MM.1S (cell line): ENCODE results near the gene EDEM1.

Experiments used
- DNase-seq: peaks from one replicate; pipeline ENCODE4 v3.0.0-alpha.2; 2015
- H2AFZ ChIP-seq: fragments of 300-600 bp; sonication (generic); 2 replicates; pipeline ENCODE4 v1.6.0; 2016; ENCODE audit warnings: antibody characterized with exemption, low read length
- H3F3A ChIP-seq: fragments of 300-600 bp; sonication (generic); 2 replicates; pipeline ENCODE4 v1.6.1; 2016; ENCODE audit warnings: mild to moderate bottlenecking, antibody characterized with exemption, low read length, moderate library complexity, mixed read lengths; ENCODE audit not compliant: insufficient read depth
- H3K27ac ChIP-seq: fragments of 300-600 bp; sonication (generic); 2 replicates; pipeline ENCODE4 v1.5.1; 2016; ENCODE audit warnings: mild to moderate bottlenecking, low read length
- H3K27me3 ChIP-seq: fragments of 300-600 bp; sonication (generic); replicated peaks from 2 replicates; pipeline ENCODE4 v1.6.0; 2016; ENCODE audit warnings: low read length; ENCODE audit not compliant: insufficient read depth
- H3K36me3 ChIP-seq: fragments of 300-600 bp; sonication (generic); replicated peaks from 2 replicates; pipeline ENCODE4 v1.6.1; 2016; ENCODE audit warnings: mild to moderate bottlenecking, low read length, mixed read lengths; ENCODE audit not compliant: insufficient read depth
- H3K4me1 ChIP-seq: fragments of 300-600 bp; sonication (generic); 2 replicates; pipeline ENCODE4 v1.6.1; 2016; ENCODE audit warnings: low read length, mixed read lengths
- H3K4me2 ChIP-seq: fragments of 300-600 bp; sonication (generic); 2 replicates; pipeline ENCODE4 v1.6.0; 2016; ENCODE audit warnings: low read depth, low read length
- H3K4me3 ChIP-seq: fragments of 300-600 bp; sonication (generic); 2 replicates; pipeline ENCODE4 v1.5.1; 2016; ENCODE audit warnings: low read length, mixed read lengths
- H3K79me2 ChIP-seq: fragments of 300-600 bp; sonication (generic); 2 replicates; pipeline ENCODE4 v1.6.1; 2016; ENCODE audit warnings: mixed run types, low read length, mixed read lengths
- H3K9ac ChIP-seq: fragments of 300-600 bp; sonication (generic); 2 replicates; pipeline ENCODE4 v1.6.1; 2016; ENCODE audit warnings: low read length, mixed read lengths
- H3K9me2 ChIP-seq: fragments of 300-600 bp; sonication (generic); replicated peaks from 2 replicates; pipeline ENCODE4 v1.6.1; 2016; ENCODE audit warnings: mild to moderate bottlenecking, low read length, mixed read lengths; ENCODE audit not compliant: insufficient read depth
- H3K9me3 ChIP-seq: fragments of 300-600 bp; sonication (generic); replicated peaks from 2 replicates; pipeline ENCODE4 v1.6.1; 2016; ENCODE audit warnings: mild to moderate bottlenecking, low read length, mixed read lengths; ENCODE audit not compliant: insufficient read depth
- H4K20me1 ChIP-seq: fragments of 300-600 bp; sonication (generic); 2 replicates; pipeline ENCODE4 v1.6.1; 2016; ENCODE audit warnings: mild to moderate bottlenecking, low read length, moderate library complexity, mixed read lengths; ENCODE audit not compliant: insufficient read depth
- CTCF ChIP-seq: fragments of 300-600 bp; sonication (generic); IDR thresholded peaks from 2 replicates; pipeline ENCODE4 v1.5.1; 2016; ENCODE audit warnings: antibody characterized with exemption, low read length, mixed read lengths
- EZH2 ChIP-seq: fragments of 300-600 bp; sonication (generic); optimal IDR thresholded peaks from 2 replicates; pipeline ENCODE3; 2017; ENCODE audit warnings: low read depth, mild to moderate bottlenecking, antibody characterized with exemption, low read length, mixed read lengths
- EZH2phosphoT487 ChIP-seq: fragments of 300-600 bp; sonication (generic); IDR thresholded peaks from 2 replicates; pipeline ENCODE4 v1.6.1; 2018; ENCODE audit warnings: antibody characterized with exemption, low read length

The EDEM1 gene

GRCh38 chr3:5250467-5251195 is 63.1 kb downstream of the EDEM1 start:
- H3K9me3 ChIP-seq = no peaks in the 10 kb centered on the region
- DNase-seq = no peak
- H3K27me3 ChIP-seq = no peaks in the 10 kb centered on the region
- H3K27ac ChIP-seq = no peak overlapping the region
- no peak overlapping the region for H3K4me2 ChIP-seq
- TF ChIP-seq CTCF (no peak), EZH2 (no peak), EZH2phosphoT487 (no peak)
- H4K20me1 ChIP-seq = no peaks in the 10 kb centered on the region
- no peak overlapping the region for H2AFZ ChIP-seq
- H3K36me3 ChIP-seq = no peaks in the 10 kb centered on the region
- H3K4me1 ChIP-seq = peaks cover 10% of the 10 kb centered on the region
- H3K4me3 ChIP-seq = no peak overlapping the region
- no peaks in the 10 kb centered on the region for H3K79me2 ChIP-seq
- H3K9me2 ChIP-seq = no peaks in the 10 kb centered on the region
- H3K9ac ChIP-seq = no peak overlapping the region
- H3F3A ChIP-seq = no peaks in the 10 kb centered on the region; the same call in 1 of the 2 replicates

- H3K36me3 ChIP-seq = no peaks in the 10 kb centered on the region
- H3K79me2 ChIP-seq = no peaks in the 10 kb centered on the region
- no peaks in the 10 kb centered on the region for H3K9me3 ChIP-seq
- no peak overlapping the region for H3K4me3 ChIP-seq
- no peaks in the 10 kb centered on the region for H3K27me3 ChIP-seq
- H3K9me2 ChIP-seq = no peaks in the 10 kb centered on the region
- H3K4me2 ChIP-seq = no peak overlapping the region
- DNase-seq = no peak
- H3F3A ChIP-seq = no peaks in the 10 kb centered on the region; the same call in 1 of the 2 replicates
- H4K20me1 ChIP-seq = no peaks in the 10 kb centered on the region
- no peak overlapping the region for H2AFZ ChIP-seq
- TF ChIP-seq CTCF (no peak), EZH2phosphoT487 (no peak)
- H3K9ac ChIP-seq = no peak overlapping the region
- H3K27ac ChIP-seq = no peak overlapping the region
- H3K4me1 ChIP-seq = peaks cover 4% of the 10 kb centered on the region
Observed at GRCh38 chr3:5251196-5251583, 63.7 kb downstream of the EDEM1 start.

- no peaks in the 10 kb centered on the region for H4K20me1 ChIP-seq
- no peaks in the 10 kb centered on the region for H3K36me3 ChIP-seq
- H3K4me2 ChIP-seq = no peak overlapping the region
- H3K9ac ChIP-seq = no peak overlapping the region
- no peaks in the 10 kb centered on the region for H3F3A ChIP-seq
- H3K9me2 ChIP-seq = no peaks in the 10 kb centered on the region
- no peak overlapping the region for H3K4me3 ChIP-seq
- no peaks in the 10 kb centered on the region for H3K79me2 ChIP-seq
- H3K27me3 ChIP-seq = no peaks in the 10 kb centered on the region
- no peak overlapping the region for H2AFZ ChIP-seq
- no peak for DNase-seq
- H3K27ac ChIP-seq = no peak overlapping the region
- H3K9me3 ChIP-seq = no peaks in the 10 kb centered on the region
- no peaks in the 10 kb centered on the region for H3K4me1 ChIP-seq
- TF ChIP-seq CTCF (no peak), EZH2phosphoT487 (no peak), EZH2 (no peak)
Observed at GRCh38 chr3:5252131-5252530, 64.6 kb downstream of the EDEM1 start.
